Activated B cell treated with CpG ODN at 0.5 μM for 24 hours (primary cell): ENCODE measurements around the gene ZMYND8. TPM values are rescaled to one million over a fixed set of nuclear protein-coding genes. Genes with fewer than 3 reads are reported as not detected.

Experiments used
- ATAC-seq: fragments of 200-7000 bp; cut with Tn5 transposase; one replicate; pipeline ENCODE4 v1.10.0; 2021; ENCODE audit warnings: low read depth, mild to moderate bottlenecking, moderate library complexity
- CTCF ChIA-PET: fragments of 350-600 bp; sonication (Branson Sonifier 250); formaldehyde crosslinking; loops from one replicate; lab custom pipeline; 2021; ENCODE audit warnings: antibody characterized with exemption; lab: Charles Lee
- POLR2A ChIA-PET: fragments of 350-600 bp; sonication (Branson Sonifier 250); formaldehyde crosslinking; loops from one replicate; lab custom pipeline; 2021; ENCODE audit warnings: antibody characterized with exemption; lab: Charles Lee
- DNase-seq: peaks from one replicate; pipeline ENCODE4 v3.0.0; 2022
- H3K27ac Mint-ChIP-seq: one replicate; pipeline ENCODE4 v1.8.0; 2020; ENCODE audit warnings: mixed read lengths
- H3K27me3 Mint-ChIP-seq: one replicate; pipeline ENCODE4 v1.8.0; 2021; ENCODE audit warnings: mixed read lengths
- H3K36me3 Mint-ChIP-seq: one replicate; pipeline ENCODE4 v1.8.0; 2021; ENCODE audit warnings: low read depth, mixed read lengths
- H3K4me1 Mint-ChIP-seq: one replicate; pipeline ENCODE4 v1.8.0; 2021; ENCODE audit warnings: mixed read lengths
- H3K4me3 Mint-ChIP-seq: one replicate; pipeline ENCODE4 v1.8.0; 2020; ENCODE audit warnings: mild to moderate bottlenecking, mixed read lengths
- H3K9me3 Mint-ChIP-seq: one replicate; pipeline ENCODE4 v1.8.0; 2020; ENCODE audit warnings: mixed read lengths
- intact Hi-C: fragments of 100-400 bp; cut with micrococcal nuclease; formaldehyde crosslinking; loops from one replicate; pipeline ENCODE4 v1.15.1; 2024
- total RNA-seq: library from RNA; stranded (reverse); gene quantifications from 2 replicates; pipeline ENCODE4 v1.2.3, GENCODE V29; 2022
- TF ChIP-seq, protein P1 (sequence below): fragments of 200-600 bp; IDR thresholded peaks from one replicate; pipeline ENCODE4 v1.8.0; 2022; ENCODE audit warnings: antibody characterized with exemption, mild to moderate bottlenecking

The ZMYND8 gene
- total RNA-seq, 1 donor from 2014 or later, result 42.6 TPM

DNA sequence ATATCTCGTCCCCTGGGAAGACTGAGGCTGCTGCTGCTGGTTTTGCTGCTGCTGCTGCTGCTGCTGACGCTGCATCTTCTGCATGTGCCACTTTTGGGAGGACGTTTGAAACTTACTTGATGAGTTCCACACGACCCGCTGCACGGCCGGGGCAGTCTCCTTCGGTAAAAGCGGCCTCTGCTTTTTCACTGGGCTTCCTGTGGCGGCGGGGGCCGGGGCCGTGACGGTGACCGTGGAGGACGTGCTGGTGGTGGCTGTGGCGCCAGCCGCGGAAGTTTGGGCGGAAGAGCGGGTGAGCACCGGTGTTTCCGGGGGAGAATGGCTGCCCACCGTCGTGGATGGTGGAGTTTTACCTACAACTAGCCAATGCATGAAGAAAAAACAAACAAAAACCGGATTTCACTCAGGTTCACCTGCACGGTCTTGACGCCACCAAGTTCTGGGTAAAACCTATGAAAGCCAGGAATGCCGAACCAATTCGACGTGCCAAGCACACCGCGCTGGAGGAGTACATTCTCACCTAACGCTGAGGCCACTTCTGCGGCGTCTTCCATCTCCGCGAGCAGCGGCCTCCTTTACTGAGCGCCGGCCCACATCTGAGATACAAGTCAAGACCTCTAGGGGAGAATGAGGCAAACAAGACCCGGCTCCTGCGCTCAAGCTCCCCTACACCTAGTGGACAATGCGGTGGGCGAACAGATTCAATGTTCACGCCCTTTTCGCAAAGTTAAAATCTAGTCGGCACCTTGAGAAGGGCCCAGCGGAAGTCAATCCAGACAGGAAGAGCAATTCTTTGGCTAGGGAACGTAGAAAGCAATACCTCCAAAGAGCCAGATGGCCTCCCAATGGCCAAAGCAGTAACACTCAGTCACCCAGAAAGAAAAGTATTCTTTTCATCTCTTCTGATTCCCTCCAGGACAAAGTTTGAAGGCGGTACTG lies 117.5 kb downstream of the ZMYND8 start:
- intact Hi-C loops, result no loop called here
- TF ChIP-seq, protein P1, sequence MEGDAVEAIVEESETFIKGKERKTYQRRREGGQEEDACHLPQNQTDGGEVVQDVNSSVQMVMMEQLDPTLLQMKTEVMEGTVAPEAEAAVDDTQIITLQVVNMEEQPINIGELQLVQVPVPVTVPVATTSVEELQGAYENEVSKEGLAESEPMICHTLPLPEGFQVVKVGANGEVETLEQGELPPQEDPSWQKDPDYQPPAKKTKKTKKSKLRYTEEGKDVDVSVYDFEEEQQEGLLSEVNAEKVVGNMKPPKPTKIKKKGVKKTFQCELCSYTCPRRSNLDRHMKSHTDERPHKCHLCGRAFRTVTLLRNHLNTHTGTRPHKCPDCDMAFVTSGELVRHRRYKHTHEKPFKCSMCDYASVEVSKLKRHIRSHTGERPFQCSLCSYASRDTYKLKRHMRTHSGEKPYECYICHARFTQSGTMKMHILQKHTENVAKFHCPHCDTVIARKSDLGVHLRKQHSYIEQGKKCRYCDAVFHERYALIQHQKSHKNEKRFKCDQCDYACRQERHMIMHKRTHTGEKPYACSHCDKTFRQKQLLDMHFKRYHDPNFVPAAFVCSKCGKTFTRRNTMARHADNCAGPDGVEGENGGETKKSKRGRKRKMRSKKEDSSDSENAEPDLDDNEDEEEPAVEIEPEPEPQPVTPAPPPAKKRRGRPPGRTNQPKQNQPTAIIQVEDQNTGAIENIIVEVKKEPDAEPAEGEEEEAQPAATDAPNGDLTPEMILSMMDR, result no peak
- H3K4me1 Mint-ChIP-seq, result no peaks in the 10 kb centered on the region
- no peaks in the 10 kb centered on the region for H3K9me3 Mint-ChIP-seq
- no peak overlapping the region for H3K27ac Mint-ChIP-seq
- no peak for ATAC-seq
- ChIA-PET POLR2A (no interaction called here), CTCF (no interaction called here)
- H3K27me3 Mint-ChIP-seq, result no peaks in the 10 kb centered on the region
- H3K4me3 Mint-ChIP-seq, result no peak overlapping the region
- peaks cover 81% of the 10 kb centered on the region for H3K36me3 Mint-ChIP-seq
- no peak for DNase-seq

DNA sequence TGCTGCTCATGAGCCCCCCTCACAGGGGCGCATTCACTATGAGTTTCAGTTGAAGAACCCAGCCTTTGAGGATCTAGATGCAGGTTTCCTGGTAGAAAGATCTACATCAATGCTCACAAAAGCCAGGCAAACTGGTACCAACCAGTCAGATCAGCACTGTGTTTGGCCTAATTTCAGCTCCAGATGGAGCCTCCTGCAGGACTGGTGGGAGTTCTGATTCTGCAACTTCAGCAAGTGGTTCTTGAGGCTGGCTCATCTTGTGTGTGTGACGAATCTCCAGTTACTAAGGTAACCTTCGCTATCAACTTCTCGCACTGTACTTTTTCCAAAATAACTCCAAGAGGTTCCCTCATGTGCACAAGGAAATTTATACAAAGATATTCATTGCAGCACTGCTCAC lies 118.8 kb downstream of the ZMYND8 start:
- Mint-ChIP-seq H3K4me1 (no peaks in the 10 kb centered on the region), H3K36me3 (peaks cover 79% of the 10 kb centered on the region), H3K27ac (no peak overlapping the region), H3K4me3 (no peak overlapping the region), H3K27me3 (no peaks in the 10 kb centered on the region), H3K9me3 (no peaks in the 10 kb centered on the region)
- POLR2A ChIA-PET, result no interaction called here
- no peak for DNase-seq
- intact Hi-C loops, result no loop called here
- TF ChIP-seq, protein P1, result no peak
- CTCF ChIA-PET, result no interaction called here
- ATAC-seq, result no peak

DNA sequence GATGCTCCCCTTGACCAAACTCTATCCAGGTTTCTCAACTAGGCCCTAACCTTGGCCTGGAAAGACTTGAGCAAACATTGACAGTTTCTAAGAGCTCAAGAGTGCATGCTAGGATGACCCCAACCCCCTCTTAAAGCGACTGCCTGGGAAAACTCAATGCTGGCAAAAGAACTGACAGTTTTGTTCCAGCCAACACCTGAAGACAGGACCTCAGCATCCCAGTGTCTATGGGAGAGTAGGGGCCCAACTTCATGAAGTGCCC lies 119.9 kb downstream of the ZMYND8 start:
- TF ChIP-seq, protein P1, result no peak
- ATAC-seq (no peak), DNase-seq (no peak)
- ChIA-PET POLR2A (interaction anchor here (0.9 kb wide), 1 partner anchor 9 kb away, joined by 3 read pairs; no protein-coding TSS in a partner anchor), CTCF (no interaction called here)
- Mint-ChIP-seq H3K36me3 (peaks cover 77% of the 10 kb centered on the region), H3K9me3 (no peaks in the 10 kb centered on the region), H3K27ac (no peak overlapping the region), H3K4me1 (no peaks in the 10 kb centered on the region), H3K4me3 (no peak overlapping the region), H3K27me3 (no peaks in the 10 kb centered on the region)
- intact Hi-C loops, result no loop called here

DNA sequence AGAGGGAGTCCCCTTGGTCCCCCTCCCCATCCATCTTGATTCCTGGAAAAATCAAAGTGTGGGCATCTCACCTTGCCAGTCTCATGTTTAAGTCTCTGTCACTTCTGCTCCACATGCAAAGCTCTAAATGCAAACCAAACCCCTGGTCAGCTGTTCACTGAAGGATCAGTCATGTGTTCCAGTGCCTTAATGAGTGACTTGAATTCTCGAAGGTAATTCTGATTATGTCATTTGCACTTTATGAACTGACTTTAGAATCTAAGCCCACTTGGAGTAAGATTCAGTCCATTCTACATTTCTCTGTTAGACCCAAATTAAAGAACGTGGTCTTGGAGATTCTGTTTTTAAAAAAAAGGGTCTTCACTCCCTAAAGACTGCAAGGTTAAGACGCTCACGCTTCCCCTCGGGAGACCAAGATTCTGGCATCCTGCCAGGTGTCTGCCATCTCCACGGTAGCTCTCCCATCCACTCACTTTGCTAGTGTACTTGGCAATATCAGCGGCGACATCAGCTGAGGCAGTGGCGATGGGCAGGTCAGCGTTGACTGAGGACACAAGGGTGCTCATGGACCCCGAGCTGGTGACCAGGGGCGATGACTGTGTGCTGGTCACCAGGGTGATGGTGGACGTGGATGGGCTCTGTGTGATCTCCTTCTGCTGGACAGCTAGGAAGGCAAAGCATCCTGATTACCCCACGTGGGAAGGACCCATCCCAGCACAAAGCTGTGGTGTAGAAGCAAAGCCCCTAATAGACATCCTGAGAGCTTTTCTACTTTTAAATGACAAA lies 120.5 kb downstream of the ZMYND8 start:
- intact Hi-C loops, result no loop called here
- H3K4me3 Mint-ChIP-seq, result no peak overlapping the region
- ATAC-seq, result no peak
- H3K9me3 Mint-ChIP-seq, result no peaks in the 10 kb centered on the region
- ChIA-PET POLR2A (interaction anchor here (0.9 kb wide), 1 partner anchor 9 kb away, joined by 3 read pairs; no protein-coding TSS in a partner anchor), CTCF (no interaction called here)
- TF ChIP-seq, protein P1, result no peak
- no peaks in the 10 kb centered on the region for H3K4me1 Mint-ChIP-seq
- H3K27ac Mint-ChIP-seq, result no peak overlapping the region
- H3K27me3 Mint-ChIP-seq, result no peaks in the 10 kb centered on the region
- DNase-seq, result no peak
- peaks cover 79% of the 10 kb centered on the region for H3K36me3 Mint-ChIP-seq

DNA sequence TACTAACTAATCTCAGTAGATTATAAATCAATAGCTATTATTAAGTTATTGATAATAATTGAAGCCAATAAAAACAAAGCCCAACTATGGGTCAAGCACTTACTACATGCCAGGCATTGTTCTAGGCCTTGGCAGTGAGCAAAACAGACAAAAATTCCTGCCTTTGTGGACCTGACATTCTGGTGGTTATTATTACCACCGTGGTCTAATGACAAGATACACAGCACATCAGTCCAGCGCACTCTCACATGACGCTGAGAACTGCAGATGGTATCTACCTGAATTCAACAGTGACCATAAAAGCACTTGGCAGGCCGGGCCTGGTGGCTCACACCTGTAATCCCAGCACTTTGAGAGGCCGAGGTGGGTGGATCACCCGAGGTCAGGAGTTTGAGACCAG lies 121.4 kb downstream of the ZMYND8 start:
- CTCF ChIA-PET, result no interaction called here
- Mint-ChIP-seq H3K36me3 (peaks cover 85% of the 10 kb centered on the region), H3K4me1 (no peaks in the 10 kb centered on the region), H3K4me3 (no peak overlapping the region), H3K27me3 (no peaks in the 10 kb centered on the region), H3K27ac (no peak overlapping the region), H3K9me3 (no peaks in the 10 kb centered on the region)
- no peak for DNase-seq
- TF ChIP-seq, protein P1, result no peak
- no peak for ATAC-seq
- intact Hi-C loops, result no loop called here
- POLR2A ChIA-PET, result no interaction called here
